Choroid plexus epithelial cell (primary cell): ENCODE measurements around the gene ABCA13.

Source experiments
- DNase-seq: peaks from one replicate; pipeline ENCODE4 v3.0.0-alpha.2; 2010; ENCODE audit warnings: low read depth
- H3K4me3 ChIP-seq: 2 replicates; pipeline ENCODE4 v1.5.1; 2011; ENCODE audit warnings: low read depth, mild to moderate bottlenecking, control low read depth, low read length, moderate library complexity
- CTCF ChIP-seq: conservative IDR thresholded peaks from 2 replicates; pipeline ENCODE4 v1.5.1; 2011; ENCODE audit warnings: low read depth, mild to moderate bottlenecking, control low read depth, inconsistent platforms, low read length, moderate library complexity

Gene ABCA13

DNA sequence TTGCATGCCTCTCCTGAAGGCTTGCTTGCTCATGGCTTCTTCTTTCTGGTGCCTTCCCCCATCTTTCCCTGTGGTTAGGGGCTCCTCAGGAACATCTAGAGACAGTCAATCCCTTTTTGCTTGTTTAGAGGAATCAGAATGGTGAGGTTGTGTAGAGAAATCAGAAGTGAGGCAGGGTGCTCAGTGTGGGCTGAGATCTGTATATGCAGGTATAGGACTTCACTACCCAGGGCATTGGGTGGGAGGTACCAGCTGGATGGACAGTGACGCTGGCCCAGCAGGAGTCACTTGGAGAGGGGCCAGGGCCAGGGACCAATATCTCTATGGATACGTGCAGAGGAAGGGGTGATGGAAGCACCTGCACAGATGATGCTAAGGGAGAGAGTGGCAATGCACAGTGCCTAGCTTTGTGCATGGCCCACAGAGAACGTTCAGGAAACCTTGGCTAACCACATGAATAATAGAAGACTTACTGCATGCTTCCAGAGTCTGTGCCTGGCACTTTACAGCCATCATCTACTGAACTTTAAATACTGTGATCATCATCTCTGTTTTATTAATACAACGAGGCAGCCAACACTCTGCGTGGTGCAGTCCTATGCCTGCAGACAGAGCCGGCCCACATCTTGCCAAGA lies 255.2 kb downstream of the ABCA13 start:
- no peak for DNase-seq
- no peak for TF ChIP-seq CTCF
- H3K4me3 ChIP-seq: no peak overlapping the region

GRCh38 chr7:48426966-48427555 lies 255.8 kb downstream of the ABCA13 start:
- TF ChIP-seq CTCF: no peak
- H3K4me3 ChIP-seq: no peak overlapping the region
- DNase-seq: peak; percentile 68

- no peak for DNase-seq
- no peak overlapping the region for H3K4me3 ChIP-seq
- no peak for TF ChIP-seq CTCF
Measured at GRCh38 chr7:48427671-48428070, 256.4 kb downstream of the ABCA13 start.

DNA sequence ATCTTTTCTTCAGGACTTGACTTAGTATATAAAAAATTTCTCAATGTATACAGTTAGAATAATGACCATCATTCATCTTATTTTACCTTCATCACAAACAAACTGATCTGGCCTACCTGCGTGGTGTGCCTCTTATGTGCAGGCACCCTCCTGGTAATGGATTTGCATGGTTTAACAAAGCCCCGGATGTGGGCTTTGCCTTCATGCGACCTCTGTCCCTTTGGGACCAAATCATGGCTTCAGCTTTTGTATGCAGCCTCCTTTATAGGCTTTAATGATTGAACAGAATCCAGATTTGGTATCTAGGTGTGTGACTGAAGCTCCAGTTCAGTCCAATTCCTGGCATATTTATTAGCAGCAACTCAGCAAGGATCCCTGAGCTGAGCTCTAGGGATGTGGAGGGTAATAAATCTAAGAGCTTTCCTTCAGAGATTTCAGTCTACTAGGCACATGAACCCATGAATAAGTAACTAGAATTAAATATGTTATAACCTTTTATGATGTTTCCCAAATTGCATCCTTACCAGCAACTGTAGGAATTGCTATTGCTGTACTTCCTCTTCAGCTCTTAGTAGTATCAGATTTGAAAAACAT lies 256.9 kb downstream of the ABCA13 start:
- TF ChIP-seq CTCF: no peak
- no peak for DNase-seq
- no peak overlapping the region for H3K4me3 ChIP-seq

GRCh38 chr7:48429117-48429516 lies 257.9 kb downstream of the ABCA13 start:
- DNase-seq: no peak
- no peak overlapping the region for H3K4me3 ChIP-seq
- no peak for TF ChIP-seq CTCF

DNA sequence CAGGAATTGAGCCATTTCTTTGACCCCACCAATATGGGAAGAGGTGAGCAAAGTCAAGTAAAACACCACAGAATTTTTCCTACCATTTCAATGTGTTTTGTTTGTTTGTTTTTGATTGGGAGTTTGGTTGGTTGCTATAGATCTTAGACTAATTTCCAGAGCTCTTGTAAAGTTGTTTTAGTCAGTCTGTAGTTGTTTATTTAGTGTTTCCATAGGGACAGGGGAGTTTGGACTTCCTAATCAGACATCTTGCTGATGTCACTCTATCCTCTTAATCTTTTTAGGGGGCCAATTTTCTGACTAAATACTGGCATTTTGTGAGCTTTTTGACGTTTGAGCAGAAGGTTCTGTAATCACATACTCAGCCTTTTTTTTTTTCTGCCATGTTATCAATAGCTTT lies 266.9 kb downstream of the ABCA13 start:
- TF ChIP-seq CTCF: no peak
- DNase-seq: peak; percentile 5
- H3K4me3 ChIP-seq: no peak overlapping the region
